Stimulated activated CD8-positive, alpha-beta memory T cell treated with anti-CD3 and anti-CD28 coated beads, Interleukin-15, amount 100 ng/mL, for 4 hours (primary cell): ENCODE measurements around the gene TFDP2.
"Not testable (repeated sequence)": the region's sequence is repeated elsewhere in the genome, so short reads cannot be mapped to it uniquely, and the experiment has no call there.

Source experiments
- DNase-seq, 2 donors: peaks; one replicate each; pipeline ENCODE4 v3.0.0-alpha.2; 2020; ENCODE audit warnings: low read depth in 2 of 2

Gene TFDP2

GRCh38 chr3:142127941-142128658 lies 21.2 kb downstream of the TFDP2 start:
- no peak for DNase-seq

DNA sequence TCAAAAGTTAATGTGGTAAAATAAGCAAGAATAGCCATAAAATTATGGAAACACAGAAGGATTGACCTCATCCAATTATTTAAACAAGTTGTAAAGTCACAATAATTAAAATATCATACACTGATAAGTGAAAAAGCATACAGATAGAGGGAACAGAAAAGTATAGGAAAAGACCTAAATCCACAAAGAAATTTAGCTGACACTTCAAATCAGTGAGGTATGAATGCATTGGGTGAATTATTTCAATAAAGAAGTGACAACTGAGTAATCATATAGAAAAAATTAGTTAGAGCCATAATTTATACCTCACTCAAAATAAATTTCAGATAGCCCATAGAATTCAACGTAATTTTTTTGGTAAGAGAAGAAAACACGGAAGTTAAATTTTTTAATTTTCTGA lies 25.1 kb downstream of the TFDP2 start:
- DNase-seq, result no peak

DNA sequence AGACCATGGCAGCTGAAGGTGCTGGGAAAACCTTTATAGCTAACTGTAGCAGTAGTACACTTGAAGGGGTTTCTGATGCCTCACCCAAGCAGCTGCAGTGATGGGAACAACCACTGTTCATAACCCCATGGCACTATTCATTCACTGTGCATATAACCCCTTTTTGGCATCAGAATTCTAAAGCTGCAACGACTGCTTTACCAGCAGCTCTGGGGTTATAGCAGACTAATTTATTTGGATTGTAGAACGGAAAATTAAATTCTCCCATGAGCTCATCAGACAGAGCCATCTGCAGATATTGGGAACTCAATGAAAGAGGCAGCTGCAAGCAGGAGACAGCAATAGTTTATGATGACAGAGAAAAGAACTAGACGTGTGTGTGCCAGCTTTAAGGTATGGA lies 28.6 kb downstream of the TFDP2 start:
- DNase-seq, result no peak

DNA sequence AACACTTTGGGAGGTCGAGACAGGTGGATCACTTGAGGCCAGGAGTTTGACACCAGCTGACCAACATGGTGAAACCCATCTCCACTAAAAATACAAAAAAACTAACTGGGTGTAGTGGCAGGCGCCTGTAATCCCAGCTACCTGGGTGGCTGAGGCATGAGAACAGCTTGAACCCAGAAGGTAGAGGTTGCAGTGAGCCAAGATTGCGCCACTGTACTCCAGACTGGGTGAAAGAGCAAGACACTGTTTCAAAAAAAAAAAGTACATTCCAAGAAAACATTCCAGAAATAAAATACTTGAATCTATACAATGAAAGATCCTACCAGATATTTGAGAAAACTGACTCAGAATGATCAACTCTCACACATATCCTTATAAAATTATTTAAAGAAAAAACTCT lies 30.4 kb downstream of the TFDP2 start:
- DNase-seq, result no peak

- DNase-seq, result no peak
Measured at GRCh38 chr3:142117056-142117851, 32.1 kb downstream of the TFDP2 start.

DNA sequence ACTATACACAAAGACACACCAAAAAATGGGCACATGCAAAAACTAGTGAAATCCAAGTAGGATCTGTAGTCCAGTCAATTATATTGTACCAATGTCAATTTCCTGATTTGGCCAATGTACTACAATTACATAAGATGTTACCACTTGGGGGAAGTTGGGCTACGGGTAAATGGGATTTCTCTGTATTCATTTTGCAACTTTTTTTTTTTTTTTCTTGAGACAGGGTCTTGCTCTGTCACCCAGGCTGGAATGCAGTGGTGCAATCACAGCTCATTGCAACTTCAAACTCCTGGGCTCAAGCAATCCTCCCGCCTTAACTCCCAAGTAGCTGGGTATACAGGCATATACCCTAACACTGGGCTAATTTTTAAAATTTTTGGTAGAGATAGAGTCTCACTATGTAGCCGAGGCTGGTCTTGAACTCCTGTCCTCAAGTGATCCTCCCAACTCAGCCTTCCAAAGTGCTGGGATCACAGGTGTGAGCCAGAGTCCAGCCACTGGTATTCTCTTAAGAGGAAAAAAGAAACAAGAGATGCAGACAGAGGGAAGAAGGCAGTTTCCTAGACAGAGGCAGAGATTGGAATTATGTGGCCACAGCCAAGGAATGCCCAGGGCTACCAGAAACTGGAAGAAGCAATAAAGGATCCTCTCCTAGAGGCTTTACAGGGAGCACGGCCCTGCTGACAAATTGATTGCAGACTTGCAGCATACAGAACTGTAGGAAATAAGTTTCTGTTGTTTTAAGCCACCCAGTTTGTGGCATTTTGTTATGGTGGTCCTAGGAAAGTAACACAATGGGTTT lies 33.3 kb downstream of the TFDP2 start:
- DNase-seq, result no peak

DNA sequence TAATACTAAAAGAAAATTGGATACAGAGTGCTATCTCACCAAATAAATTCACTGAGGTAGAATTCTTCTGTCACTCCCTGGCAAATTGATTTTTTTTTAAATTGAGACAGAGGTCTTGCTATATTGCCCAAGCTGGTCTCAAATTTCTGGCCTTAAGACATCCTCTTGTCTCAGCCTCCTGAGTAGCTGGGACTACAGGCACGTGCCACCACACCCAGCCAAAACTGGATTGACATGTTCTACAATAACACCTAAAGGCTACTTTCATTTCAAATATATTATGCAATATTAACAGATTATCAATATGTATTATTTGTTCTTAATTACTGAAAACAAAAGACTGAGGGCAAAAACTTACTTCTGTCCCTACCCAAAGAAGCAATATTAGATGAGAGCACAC lies 36.7 kb downstream of the TFDP2 start:
- no peak for DNase-seq

DNA sequence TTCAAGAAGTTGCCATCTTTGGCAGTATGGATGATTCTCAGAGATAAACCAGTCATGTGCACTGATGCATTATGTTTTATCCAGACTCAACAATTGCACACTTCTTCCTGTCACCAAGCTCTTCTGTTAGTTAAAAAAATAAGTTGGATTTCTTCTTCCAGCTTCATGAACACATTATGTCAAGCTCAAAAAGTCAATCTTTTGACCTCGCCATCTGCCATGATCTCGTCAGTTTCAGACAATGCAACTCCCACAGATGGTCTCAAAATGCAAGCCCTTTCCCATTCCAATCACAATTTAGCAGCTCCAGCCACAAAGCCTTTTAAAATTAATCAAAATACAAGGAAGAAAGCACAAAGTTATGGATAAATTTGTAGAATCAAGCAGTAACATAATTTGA lies 42.8 kb downstream of the TFDP2 start:
- no peak for DNase-seq

GRCh38 chr3:142105991-142106390 lies 43.4 kb downstream of the TFDP2 start:
- DNase-seq, result no peak

DNA sequence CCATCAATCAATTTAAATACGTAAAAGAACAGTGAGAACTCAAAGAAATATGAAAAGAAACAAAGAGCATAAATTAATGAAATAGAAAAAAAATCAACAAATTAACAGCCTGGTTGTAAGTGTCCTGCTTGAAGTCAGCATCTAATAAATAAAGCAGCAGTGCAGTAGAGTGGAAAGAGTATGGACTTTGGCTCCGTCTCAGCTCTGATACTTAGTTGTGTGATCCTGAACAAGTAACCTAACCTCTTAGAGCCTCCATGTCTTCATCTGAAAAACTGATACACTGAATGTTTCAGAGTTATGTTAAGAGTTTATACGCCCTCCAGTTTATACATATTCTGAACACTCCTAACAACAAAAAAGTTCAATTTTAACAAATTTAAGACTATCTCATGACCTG lies 44.6 kb downstream of the TFDP2 start:
- no peak for DNase-seq

GRCh38 chr3:142098964-142099363 lies 50.4 kb downstream of the TFDP2 start:
- no peak for DNase-seq

DNA sequence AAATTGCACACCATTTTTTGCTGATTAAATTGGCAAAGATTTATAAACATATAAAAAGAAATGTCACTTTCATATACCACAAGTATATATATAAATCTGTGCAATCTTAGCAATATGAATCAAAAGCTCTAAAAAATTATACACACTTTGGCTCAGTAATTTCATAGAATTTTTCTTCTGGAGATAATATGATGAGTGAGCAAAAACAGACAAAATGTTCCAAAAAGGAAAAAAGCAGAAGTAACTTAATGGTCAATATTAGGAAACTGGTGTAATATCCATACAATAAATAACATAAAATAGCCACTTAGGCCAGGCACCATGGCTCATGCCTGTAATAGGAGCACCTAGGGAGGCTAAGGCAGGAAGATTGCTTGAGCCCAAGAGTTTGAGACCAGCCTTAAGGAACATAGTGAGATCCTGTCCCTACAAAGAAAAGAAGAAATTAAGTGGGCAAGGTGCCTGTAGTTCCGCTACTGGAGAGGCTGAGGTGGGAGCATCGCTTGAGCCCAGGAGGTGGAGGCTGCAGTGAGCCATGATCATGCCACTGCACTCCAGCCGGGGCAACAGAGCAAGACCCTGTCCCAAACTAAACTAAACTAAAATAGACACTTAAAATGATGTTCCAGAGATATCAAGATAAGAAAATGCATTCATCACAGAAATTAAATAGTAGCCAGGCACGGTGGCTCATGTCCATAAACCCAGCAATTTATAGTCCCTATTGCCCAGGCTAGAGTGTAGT lies 52.1 kb downstream of the TFDP2 start:
- no peak for DNase-seq

DNA sequence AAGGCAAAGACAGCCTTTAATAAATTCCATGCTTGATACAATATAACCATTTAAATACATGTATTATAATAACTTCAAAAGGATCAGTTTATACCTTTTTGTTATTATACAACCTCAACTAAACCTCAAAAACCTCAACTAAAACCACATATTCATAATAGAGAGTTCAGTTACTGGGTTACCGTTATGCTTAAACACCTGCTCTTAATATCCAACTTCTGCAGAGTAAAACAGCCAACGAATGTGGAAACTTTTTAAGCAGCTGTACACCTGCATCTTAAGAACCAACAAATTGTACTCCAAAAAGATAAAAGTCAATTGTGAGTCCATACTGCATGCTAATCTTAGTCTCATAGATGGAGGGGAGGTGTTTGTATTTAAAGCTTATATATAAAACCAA lies 53.5 kb downstream of the TFDP2 start:
- DNase-seq, result no peak

GRCh38 chr3:142088925-142089324 lies 60.4 kb downstream of the TFDP2 start:
- not testable (repeated sequence) for DNase-seq

GRCh38 chr3:142088522-142088921 lies 60.8 kb downstream of the TFDP2 start:
- DNase-seq, result no peak

GRCh38 chr3:142087676-142088075 lies 61.7 kb downstream of the TFDP2 start:
- DNase-seq, result no peak

- no peak for DNase-seq
Measured at GRCh38 chr3:142086581-142087090, 62.7 kb downstream of the TFDP2 start.

DNA sequence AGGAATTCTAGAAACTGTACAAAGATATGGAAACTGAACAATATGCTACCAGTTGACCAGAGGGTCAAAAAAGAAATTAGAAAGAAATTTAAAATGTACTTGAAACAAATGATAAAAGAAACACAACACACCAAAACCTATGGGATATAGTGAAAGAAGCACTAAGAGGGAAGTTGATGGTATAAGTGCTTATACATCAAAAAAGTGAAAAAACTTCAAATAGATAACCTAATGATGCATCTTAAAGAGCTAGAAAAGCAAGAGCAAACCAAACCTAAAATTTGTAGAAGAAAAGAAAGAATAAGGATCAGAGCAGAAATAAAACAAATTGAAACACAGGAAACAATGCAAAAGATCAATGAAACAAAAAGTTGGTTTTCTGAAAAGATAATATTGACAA lies 68.2 kb downstream of the TFDP2 start:
- DNase-seq, result no peak

GRCh38 chr3:142077859-142078500 lies 71.4 kb downstream of the TFDP2 start:
- no peak for DNase-seq

DNA sequence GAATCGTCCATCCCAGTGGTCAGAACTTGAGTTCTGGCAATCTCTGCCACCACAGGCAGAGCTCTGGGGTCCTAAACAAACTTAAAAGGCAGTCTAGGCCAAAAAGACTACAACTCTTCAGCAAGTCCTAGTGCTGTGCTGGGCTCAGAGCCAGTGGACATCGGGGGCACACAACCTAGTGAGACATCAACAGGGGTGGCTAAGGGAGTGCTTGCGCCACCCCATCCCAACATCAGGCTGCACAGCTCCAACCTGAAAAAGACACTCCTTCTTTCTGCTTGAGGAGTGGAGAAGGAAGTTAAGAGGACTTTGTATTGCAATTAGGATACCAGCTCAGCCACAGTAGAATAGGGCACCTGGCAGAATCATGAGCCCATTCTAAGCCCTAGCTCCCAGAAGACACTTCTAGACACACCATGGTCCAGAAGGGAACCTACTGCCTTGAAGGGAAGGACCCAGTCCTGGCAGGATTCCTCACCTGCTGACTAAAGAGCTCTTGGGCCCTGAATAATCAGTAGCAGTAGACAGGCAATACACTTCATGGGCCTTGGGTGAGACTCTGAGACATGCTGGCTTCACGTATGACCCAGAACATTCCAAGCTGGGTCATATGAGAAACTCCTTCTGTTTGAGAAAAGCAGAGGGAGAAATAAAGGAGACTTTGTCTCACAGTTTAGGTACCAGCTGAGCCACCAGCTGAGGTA lies 72.0 kb downstream of the TFDP2 start:
- DNase-seq, result no peak
